ENCODE data around the gene TBCCD1.
"Not testable (repeated sequence)": the region's sequence is repeated elsewhere in the genome, so short reads cannot be mapped to it uniquely, and the experiment has no call there.

The TBCCD1 gene

DNA sequence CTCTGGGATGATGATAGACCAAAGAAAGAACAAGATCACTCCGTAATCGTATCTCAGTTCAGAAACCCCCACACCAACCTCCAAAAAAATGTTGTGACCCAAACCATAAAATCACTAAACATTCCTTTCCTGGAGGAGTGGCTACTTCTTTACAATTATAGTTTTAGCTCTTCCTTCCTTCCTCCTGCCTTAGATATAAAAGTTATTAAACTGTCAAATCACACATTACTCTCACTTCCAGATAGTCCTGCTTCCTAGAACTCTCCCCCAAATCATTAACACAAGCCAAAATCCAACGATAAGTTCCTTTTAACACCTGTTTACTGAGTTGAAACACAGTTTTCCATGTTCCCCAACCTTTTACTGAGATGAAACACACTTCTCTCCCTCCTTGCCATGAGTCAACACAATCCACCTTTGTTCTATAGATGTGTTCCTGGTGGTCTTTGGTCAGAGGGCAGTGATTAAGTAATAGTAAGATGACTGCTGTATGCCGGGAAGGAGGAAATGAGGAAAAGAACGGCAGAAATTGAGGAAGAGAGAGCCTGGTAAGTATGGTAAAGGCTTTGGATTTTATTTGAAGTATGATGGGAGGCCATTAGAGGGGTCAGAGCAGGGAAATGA lies 14.6 kb downstream of the TBCCD1 start:
- DNase-seq (ENCODE audit: low read depth): no peak

DNA sequence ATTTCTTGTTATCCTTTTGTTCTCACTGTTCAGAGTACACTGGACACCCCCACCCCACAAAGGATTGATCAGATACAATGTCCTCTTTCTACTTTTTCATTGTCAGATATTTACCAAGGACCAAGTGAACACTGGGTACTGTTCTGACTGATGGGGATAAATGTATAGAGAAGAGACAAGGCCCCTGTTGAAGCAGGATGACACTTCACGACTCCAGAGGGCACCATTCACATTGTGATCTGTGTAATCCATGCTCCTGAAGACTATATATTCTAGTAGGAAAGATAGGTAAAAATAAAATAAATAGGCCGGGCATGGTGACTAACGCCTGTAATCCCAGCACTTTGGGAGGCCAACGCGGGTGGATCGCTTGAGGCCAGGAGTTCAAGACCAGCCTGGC lies 15.8 kb downstream of the TBCCD1 start:
- DNase-seq (ENCODE audit: low read depth): no peak

DNA sequence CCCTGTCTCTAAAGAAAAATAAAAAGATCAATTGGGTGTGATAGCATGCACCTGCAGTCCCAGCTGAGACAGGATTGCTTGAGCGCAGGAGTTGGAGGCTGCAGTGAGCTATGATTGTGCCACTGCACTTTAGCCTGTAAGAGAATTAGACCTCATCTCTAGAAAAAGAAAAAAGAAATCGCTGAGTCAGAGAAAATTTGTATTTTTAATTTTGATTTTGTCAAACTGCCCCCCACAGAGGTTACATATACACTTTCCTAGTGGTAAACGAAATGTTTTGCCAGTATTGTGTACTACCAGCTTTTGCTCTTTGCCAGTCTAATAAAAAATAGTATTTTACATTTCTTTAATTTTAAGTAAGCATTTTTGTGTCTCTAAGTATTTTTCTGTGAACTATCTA lies 17.6 kb downstream of the TBCCD1 start:
- DNase-seq (ENCODE audit: low read depth): no peak

DNA sequence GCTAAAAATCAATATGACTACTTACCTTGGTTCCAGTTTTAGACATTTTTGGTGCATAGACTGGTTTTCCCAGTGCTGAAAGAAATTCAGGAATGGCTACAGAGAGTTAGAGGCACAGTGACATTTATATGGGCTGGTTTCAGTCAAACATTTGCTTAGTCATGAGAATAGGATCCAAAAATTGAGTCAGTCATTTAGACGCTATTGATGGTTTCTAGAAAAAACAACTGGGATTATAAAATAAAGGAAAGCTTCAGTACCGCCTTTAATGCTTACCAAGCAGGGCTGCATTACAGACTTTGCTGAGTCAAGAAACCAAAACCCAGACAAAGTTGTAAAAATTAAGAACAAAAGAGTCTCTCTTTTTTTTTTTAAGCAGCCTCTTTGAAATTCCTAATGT lies 22.9 kb downstream of the TBCCD1 start, which contains the start of gene CRYGS:
CRYGS (minus strand) TSS at position 100 of the 400 bp plus-strand sequence; CDS start at position 46, 54 bp downstream.
- DNase-seq (ENCODE audit: low read depth): no peak

DNA sequence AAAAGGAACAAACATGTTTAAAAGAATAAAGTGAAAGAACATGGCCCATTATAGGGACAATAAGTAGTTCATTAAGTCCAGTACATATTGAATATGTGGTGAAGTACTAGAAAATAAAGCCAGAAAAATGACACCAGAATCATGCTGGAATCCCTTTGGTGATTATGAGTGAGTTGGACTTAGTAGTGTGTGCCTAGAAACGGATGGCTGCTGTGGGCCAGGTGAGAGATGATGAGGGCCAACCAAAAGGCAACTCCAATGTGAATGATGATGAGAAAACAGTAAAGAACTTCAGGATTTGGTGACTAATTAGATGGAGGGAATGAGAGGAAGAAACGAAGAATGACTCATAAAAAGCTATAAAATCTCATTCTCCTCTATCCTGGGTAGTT lies 26.3 kb downstream of the TBCCD1 start:
- peak; percentile 82 for DNase-seq (ENCODE audit: low read depth)

DNA sequence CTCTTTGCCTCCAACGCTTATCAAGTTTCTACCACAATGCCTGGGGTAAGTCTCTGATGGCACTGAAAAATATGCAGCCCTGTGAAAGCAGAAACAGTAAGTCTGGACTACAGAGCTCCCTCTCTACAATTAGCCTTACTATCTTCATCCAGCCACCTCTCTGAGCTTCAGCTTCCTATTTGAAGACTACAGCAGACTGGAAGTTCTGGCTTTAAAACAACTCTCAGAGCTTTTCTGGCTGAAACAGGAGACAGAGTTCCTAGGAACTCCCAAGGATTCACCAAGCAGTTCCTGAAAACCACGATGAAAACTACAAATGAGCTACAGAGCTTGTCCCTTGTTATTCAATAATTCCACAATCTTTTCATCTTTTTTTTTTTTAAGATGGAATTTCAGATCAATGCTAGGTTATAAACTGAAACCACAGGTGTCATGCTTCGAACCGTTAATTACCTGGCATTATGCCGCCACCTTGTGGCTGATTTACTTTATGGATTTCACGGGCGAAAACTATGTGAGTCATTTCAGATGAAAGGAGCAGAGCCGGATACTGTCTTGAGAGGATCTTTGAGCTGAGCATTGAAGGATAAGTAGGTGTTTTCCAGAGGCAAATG lies 26.8 kb downstream of the TBCCD1 start:
- DNase-seq (ENCODE audit: low read depth): peak; percentile 86

DNA sequence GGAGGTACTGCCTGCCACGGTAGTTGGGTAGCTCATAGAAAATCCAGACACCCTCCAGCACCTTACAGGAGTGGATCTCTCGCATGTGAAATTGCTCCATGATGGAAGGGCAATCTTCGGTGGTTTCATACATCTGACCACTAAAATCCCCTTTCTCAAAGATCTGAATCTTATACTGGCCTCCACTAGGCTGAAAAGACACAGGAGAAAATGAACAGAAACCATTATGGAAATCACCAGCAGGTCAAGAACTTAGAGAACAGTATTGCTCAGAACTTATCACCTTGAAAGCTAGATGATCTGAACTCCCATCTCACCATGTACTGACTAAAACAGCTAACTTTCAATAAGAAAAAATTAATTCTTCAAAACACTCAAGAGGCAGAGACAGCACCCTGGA lies 28.4 kb downstream of the TBCCD1 start:
- DNase-seq (ENCODE audit: low read depth): no peak

DNA sequence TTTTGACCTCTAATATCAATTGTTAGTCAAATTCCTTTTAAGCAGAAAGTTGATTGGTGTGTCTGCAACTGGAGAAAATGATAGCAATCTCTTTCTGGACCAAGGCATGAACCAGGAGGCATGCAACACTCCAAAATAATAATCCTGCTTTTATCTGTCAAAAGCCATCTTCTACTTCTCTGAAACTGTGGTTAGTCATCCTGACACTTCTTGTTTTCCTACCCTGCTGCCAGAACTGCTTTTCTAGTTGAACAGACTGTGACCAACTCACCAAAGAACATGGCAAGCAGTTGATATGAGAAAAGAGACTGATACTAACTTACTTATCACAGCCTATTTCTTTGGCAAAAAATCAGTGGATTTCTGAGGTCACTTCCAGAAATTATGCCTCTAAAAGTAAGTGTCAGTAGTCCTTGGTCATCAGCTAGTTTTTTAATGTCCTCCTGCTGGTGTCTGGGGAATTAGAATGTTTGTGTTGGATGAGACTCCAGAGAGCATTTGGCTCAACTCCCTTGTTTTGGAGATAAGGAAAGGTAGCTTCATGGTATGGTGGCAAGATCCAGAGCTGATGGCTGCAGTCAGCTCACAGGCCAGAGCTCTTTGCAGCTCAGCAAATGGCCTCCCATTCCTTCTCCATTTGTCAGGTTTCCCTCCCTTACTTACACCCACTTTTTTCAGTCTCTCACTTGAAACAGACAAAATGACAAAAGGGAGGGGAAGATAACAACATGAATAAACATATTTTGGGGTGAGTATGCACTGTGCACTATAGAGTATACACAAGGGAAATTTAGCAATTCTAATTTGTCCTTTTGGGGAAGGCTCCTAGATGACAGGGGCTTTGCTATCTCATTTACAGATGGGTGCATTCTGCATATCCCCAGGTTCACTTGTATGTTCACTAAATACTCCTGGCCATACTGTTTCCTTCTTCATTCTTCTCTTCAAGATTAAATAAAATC lies 30.0 kb downstream of the TBCCD1 start:
- no peak for DNase-seq (ENCODE audit: low read depth)

DNA sequence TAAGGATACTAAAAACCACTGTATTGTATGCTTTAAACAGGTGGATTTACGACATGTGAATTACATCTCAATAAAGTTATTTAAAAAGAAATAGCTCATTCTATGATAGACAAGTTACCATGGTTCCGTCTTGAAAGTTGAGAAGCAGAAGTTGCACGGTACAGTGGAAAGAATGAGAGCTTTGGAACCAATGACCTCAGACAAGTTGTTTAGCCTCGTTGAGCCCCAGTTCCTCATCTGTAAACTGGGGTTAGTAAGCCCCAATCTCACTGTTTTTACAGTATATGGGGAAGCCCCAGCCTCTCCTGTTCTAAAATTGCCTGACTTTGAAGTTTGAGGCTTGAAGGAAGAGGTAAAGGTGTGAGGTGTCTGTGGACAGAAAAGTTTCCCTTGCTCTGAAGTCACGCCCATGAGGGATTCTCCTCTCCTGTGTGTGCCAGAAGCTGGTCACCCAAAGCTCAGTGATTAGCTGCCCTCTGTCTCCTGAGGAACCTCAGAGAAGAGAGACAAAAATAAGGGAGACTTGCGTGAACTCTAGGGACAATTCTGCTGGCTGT lies 32.9 kb downstream of the TBCCD1 start:
- no peak for DNase-seq (ENCODE audit: low read depth)

DNA sequence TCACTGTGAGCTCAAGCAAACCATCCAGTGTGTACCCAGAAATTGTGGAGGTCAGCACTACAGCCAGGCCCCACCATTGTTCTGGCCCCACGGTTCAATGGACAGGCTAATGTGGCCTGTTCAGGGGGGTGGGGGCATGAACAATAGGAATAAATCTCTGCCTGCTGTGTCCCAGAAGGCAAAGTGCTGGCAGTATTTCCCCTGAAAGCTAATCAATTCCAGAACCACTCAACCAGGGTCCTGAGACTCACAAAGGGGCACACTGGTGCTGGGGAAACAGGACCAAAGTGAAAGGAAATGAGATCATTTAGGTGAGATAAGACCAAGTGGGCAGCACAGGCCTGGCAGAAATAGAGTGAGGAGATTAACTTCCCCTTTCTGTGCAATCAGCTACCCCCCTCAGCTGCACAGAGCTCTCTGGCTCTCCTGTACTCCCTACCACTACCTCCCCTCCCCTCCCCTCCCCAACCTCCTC lies 34.5 kb downstream of the TBCCD1 start:
- no peak for DNase-seq (ENCODE audit: low read depth)

DNA sequence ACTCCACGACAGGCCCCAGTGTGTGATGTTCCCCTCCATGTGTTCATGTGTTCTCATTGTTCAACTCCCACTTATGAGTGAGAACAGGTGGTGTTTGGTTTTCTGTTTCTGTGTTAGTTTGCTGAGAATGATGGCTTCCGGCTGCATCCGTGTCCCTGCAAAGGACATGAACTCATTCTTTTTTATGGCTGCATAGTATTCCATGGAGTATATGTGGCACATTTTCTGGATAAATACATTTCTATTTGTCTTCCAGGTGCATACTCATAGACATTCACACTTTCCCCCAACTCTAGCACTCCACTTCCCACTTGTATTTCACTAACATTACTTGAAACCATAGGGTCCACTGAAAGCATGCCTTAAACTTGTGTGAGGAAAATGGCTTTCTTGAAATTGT lies 35.4 kb downstream of the TBCCD1 start:
- DNase-seq (ENCODE audit: low read depth): not testable (repeated sequence)

DNA sequence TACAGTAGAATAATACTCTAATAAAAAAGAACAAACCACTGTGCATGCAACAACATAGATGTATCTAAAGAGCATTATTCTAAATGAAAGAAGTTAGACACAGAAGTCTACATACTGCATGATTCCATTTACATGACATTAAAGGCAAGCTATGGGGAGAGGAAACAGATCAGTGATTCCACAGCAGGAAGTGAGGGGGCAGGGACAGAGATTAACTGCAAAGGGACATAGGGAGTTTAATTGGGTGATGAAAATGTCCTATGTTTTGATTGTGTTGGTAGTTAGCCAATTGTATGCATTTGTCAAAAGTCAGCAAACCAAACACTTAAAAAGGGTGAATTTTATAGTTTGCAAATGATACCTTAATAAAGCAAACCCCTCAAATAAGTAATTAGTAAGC lies 36.7 kb downstream of the TBCCD1 start:
- no peak for DNase-seq (ENCODE audit: low read depth)

DNA sequence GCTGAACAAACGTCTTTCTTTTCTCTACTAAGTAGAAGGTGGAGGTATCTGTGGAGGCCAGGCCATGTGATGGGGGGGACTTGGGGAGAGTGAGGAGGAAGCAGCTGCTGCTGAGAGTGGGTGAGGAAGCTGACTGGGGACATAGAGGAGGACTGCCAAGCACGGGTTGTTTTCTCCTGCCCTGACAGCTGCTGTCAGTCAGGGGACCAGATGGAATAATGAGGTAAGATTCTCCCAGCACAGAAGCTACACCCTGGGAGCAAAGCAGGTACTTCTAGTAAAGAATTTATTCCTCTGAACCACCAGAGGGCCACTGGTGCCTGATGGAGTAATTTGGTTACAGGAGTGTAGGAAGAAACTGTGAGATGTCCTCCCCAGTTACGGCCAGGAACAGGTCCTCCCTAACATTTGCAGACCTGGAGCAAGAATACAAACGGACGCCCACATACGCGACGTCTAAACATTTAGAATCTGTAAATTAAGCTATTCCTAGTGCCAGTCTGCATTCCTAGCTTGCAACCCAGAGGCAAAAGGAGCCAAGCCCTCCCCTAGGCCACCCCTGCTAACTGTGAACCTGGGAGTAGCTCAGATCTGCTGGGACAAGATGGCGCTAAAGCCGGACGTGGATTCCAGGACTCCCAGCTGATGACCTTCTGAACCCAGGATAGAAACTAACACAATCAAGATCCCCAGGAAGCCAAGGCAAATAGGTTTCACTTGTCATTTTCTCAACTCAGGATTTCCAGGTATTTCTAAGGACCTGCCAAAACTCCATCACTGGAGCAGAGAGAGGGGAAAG lies 37.7 kb downstream of the TBCCD1 start:
- DNase-seq (ENCODE audit: low read depth): no peak

DNA sequence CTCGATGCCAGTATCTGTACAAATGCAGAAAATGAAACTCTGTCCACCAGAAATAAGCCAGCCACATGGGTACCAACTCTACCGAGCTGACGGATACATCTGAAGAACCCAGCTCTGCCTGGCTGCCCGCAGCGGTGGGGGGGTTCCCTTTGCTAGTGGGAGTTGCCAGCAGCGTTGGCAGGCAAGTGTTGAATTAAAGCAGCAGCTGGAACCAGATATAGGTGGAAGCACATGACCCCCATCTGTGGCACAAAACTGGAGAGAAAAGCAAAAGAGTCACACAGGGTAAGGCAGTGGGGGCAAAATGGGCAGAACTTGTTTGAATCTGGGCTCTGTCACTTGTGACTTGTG lies 40.9 kb downstream of the TBCCD1 start:
- DNase-seq (ENCODE audit: low read depth): no peak

DNA sequence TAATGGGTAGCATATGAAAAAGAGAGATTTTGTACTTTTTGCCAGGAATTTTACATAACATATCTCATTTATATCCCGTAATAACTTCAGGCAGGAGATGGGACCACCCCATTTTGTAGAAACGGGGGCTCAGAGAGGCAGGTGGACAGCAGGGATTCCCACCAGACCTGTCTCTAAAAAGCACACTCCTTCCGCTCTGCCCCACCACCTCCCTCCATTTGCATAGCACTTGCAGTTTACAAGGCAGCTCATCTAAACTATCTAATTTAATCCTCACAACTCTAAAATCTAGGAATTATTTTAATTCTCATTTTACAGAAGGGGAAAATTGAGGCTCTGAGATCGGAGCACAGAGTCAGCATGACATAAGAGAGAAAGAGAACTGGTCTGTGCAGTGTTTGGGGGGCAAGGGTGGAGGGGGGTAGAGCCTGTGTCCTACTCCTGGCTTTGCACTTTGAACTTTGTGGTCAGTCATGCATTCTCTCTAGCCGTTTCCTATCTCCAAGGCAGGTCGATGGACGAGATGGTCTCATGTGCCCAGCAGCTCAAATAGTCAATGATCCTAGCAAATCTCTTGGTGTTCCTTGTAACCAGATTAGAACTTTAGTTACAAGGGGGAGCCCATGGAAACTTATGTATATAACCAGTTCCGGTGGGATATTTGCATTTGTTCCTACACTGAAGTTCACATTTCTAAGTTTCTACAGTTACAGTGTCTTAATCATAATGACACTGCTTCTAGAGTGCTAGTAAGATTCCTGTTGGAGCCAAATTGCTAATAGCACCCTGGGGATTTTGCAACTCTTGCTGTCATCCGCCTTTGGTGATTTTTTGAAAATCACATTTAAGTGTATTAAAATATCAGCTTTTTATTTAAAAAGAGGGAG lies 41.5 kb downstream of the TBCCD1 start:
- DNase-seq (ENCODE audit: low read depth): no peak

DNA sequence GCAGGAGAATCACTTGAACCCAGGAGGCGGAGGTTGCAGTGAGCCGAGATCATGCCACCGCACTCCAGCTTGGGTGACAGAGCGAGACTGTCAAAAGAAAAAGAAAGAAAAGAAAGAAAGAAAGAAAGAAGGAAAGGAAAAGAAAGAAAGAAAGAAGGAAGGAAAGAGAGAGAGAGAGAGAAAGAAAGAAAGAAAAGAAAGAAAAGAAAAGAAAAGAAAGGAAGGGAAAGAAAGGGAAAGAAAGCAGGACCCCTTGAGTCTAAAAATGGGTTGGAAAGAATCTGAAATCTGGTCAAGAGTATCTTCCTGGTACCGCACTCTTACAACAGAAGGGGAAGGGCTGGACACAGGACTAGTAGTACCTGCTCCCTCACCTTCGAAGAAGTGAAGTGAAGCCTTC lies 42.5 kb downstream of the TBCCD1 start:
- no peak for DNase-seq (ENCODE audit: low read depth)

DNA sequence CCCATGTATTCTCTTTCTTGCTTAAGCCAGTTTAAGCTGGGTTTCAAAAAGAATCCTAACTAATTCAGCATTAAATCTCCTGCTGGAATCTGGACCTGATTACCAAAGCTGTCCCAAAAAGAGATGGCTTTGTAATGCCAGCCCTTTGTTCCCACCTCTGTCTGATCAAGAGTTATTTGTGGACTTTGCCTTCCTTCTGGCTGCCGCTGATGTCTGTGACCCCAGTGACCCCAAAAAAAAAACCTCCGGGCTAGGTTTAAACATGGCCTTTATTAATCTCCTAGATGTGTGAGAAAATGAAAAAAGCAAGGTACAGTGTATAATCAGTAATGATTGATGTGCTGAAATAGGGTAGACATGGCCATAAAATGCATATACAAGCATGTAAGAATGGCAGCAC lies 43.7 kb downstream of the TBCCD1 start:
- DNase-seq (ENCODE audit: low read depth): no peak

DNA sequence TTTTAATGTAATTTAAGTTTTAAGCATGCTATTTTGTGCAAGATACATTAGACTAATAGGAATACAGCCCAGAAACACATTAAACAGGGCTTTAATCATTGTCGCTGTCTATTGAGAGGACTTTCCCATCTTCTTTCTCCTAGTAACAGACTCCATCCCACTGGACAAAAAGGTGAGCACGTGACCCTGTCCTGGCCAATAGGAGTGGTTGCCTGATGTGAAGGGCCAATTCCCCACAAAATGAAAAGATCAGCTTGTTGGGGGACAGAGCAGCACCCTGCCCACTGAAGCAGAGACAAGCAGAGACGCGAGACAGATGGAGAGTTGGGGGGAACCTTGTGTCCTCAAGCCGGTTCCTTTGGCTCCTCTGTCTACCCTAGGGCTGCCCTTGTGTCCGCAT lies 44.1 kb downstream of the TBCCD1 start:
- DNase-seq (ENCODE audit: low read depth): no peak

DNA sequence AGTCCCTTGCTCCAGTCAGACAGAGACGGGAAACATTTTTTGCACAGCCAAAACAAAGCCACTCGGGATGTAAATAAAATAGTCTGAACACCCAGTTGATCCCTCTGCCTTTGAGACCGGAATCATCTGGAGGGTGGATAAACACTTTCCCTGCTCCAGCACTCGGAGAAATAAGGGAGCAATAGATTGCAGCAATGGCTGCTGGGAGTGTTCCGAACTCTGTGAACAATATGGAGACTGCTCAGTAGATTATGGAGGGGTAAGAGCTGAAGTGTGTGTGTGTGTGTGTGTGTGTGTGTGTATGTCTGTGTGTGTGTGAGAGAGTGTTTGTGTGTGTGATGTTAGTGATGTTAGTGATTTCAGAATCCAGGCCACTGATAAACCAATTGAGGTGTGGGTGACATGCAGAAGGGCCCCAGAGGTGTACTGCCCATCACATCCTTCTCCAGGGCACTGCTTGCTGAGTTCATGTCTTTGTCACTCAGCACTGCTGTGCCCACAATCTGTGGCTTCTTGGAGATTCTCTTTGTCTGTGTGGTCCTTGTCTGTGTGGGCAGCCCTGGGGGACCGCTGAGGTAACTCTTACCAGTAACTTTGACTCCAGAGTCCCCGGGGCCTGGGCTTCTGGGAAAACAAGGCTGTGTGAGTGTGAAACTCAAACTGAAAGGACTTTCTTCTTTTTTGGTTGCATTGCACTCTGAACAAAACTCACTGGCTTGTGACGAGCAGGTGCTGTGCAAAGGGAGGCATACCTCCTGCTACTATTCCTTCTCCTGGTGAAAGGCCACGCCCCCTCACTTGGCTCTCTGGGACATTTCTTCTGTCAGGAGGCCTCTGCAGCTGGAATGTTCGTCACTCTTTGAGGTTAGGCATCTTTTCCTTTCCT lies 45.9 kb downstream of the TBCCD1 start:
- DNase-seq (ENCODE audit: low read depth): no peak

DNA sequence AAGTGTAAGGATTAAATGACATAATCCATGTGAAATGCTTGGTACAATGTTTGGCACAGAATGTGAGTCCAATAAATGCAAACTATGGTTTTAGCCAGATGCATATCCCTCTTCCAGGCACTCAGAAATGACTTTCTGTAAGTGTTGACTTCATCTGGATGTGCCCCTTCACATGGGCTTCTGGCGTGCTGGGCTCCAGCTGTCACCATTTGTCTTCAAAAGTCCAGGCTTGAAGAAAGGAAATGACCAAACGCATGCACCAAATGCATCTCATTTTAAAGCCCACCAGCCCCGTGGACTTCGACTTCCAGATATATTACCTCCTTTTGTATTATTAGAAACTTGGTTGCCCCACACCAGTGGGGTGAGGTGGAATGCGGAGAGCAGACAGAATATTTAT lies 46.7 kb downstream of the TBCCD1 start:
- no peak for DNase-seq (ENCODE audit: low read depth)

All from ELR (cell line).